Neural progenitor cell (in vitro differentiated cells): Measurements from ENCODE around the gene HOXD4. TPM values are rescaled to one million over a fixed set of nuclear protein-coding genes. Genes with fewer than 3 reads are reported as not detected.

Experiments used
- DNase-seq: peaks from one replicate; pipeline ENCODE4 v3.0.0-alpha.2; 2016; ENCODE audit warnings: low spot score
- H2AFZ ChIP-seq: fragments of 200-600 bp; sonication (generic); replicated peaks from 2 replicates; pipeline ENCODE4 v1.6.1; 2016; ENCODE audit warnings: antibody characterized with exemption
- H3F3A ChIP-seq: fragments of 200-600 bp; sonication (generic); 2 replicates; pipeline ENCODE4 v1.6.1; 2016; ENCODE audit warnings: antibody characterized with exemption, low read depth
- H3K27ac ChIP-seq: fragments of 200-600 bp; sonication (generic); 2 replicates; pipeline ENCODE4 v1.5.1; 2016; ENCODE audit warnings: mild to moderate bottlenecking
- H3K27me3 ChIP-seq: fragments of 200-600 bp; sonication (generic); 2 replicates; pipeline ENCODE4 v1.6.1; 2016; ENCODE audit warnings: mild to moderate bottlenecking, moderate library complexity
- H3K36me3 ChIP-seq: fragments of 200-600 bp; sonication (generic); 2 replicates; pipeline ENCODE4 v1.5.1; 2016
- H3K4me1 ChIP-seq: fragments of 200-600 bp; sonication (generic); 2 replicates; pipeline ENCODE4 v1.6.1; 2016; ENCODE audit warnings: mixed run types
- H3K4me2 ChIP-seq: fragments of 200-600 bp; sonication (generic); 2 replicates; pipeline ENCODE4 v1.6.1; 2016
- H3K4me3 ChIP-seq: fragments of 200-600 bp; sonication (generic); 2 replicates; pipeline ENCODE4 v1.5.1; 2016
- H3K79me2 ChIP-seq: fragments of 200-600 bp; sonication (generic); 2 replicates; pipeline ENCODE4 v1.6.1; 2016; ENCODE audit warnings: low read depth
- H3K9ac ChIP-seq: fragments of 200-600 bp; sonication (generic); 2 replicates; pipeline ENCODE4 v1.6.1; 2016
- H3K9me3 ChIP-seq: fragments of 200-600 bp; sonication (generic); 2 replicates; pipeline ENCODE4 v1.5.1; 2016; ENCODE audit warnings: low read depth
- H4K20me1 ChIP-seq: fragments of 200-600 bp; sonication (generic); 2 replicates; pipeline ENCODE4 v1.6.1; 2016; ENCODE audit warnings: low read depth
- H3K27ac Mint-ChIP-seq: 3 replicates; pipeline ENCODE4 v1.8.0; 2021; ENCODE audit warnings: mixed read lengths
- H3K27me3 Mint-ChIP-seq: 2 replicates; pipeline ENCODE4 v1.8.0; 2022; ENCODE audit warnings: low read depth, mild to moderate bottlenecking, inconsistent platforms, moderate library complexity, mixed read lengths; ENCODE audit not compliant: insufficient read depth
- H3K36me3 Mint-ChIP-seq: 3 replicates; pipeline ENCODE4 v1.8.0; 2021; ENCODE audit warnings: mixed read lengths
- H3K4me1 Mint-ChIP-seq: 3 replicates; pipeline ENCODE4 v1.8.0; 2021; ENCODE audit warnings: mixed read lengths
- H3K4me3 Mint-ChIP-seq: 3 replicates; pipeline ENCODE4 v1.8.0; 2021; ENCODE audit warnings: mild to moderate bottlenecking, moderate library complexity, mixed read lengths
- H3K9me3 Mint-ChIP-seq: 3 replicates; pipeline ENCODE4 v1.8.0; 2020; ENCODE audit warnings: mixed read lengths
- CTCF ChIP-seq: fragments of 200-600 bp; sonication (generic); IDR thresholded peaks from 2 replicates; pipeline ENCODE4 v1.5.1; 2017; ENCODE audit warnings: antibody characterized with exemption, mild to moderate bottlenecking
- EZH2 ChIP-seq: fragments of 200-600 bp; sonication (generic); IDR thresholded peaks from 2 replicates; pipeline ENCODE4 v1.6.1; 2017; ENCODE audit warnings: antibody characterized with exemption, mild to moderate bottlenecking, moderate library complexity
- EZH2phosphoT487 ChIP-seq: fragments of 200-600 bp; sonication (generic); IDR thresholded peaks from 2 replicates; pipeline ENCODE4 v1.6.1; 2017; ENCODE audit warnings: antibody characterized with exemption
- total RNA-seq: library from RNA; depleted of rRNA; stranded (reverse); fragments of >200 nt; gene quantifications from 2 replicates; pipeline ENCODE4 v1.2.3, GENCODE V29; 2015; ENCODE audit warnings: low replicate concordance

The HOXD4 gene
- total RNA-seq, 1 donor from 2014 or later: not detected

- no peaks in the 10 kb centered on the region for H3K36me3 Mint-ChIP-seq
- H3K27ac ChIP-seq: no peak overlapping the region
- no peaks in the 10 kb centered on the region for H3K4me1 ChIP-seq
- H3K9me3 Mint-ChIP-seq: peaks cover 15% of the 10 kb centered on the region
- H3K27me3 ChIP-seq: peaks cover 100% of the 10 kb centered on the region
- no peak overlapping the region for H3K9ac ChIP-seq
- DNase-seq: no peak
- no peak overlapping the region for H2AFZ ChIP-seq
- peaks cover 90% of the 10 kb centered on the region for H4K20me1 ChIP-seq
- no peak overlapping the region for H3K4me3 Mint-ChIP-seq
- no peak overlapping the region for H3K4me3 ChIP-seq
- H3K4me2 ChIP-seq: no peak overlapping the region
- H3F3A ChIP-seq: no peaks in the 10 kb centered on the region
- TF ChIP-seq EZH2: peak; percentile 4
- TF ChIP-seq CTCF: no peak
- no peaks in the 10 kb centered on the region for H3K79me2 ChIP-seq
- H3K9me3 ChIP-seq: no peaks in the 10 kb centered on the region
- no peaks in the 10 kb centered on the region for H3K36me3 ChIP-seq
- H3K27ac Mint-ChIP-seq: no peak overlapping the region
- H3K27me3 Mint-ChIP-seq: peaks cover 83% of the 10 kb centered on the region
- no peaks in the 10 kb centered on the region for H3K4me1 Mint-ChIP-seq
Measured at GRCh38 chr2:176167398-176167797, 16.0 kb downstream of the HOXD4 start.

- no peak overlapping the region for H3K27ac Mint-ChIP-seq
- Histone ChIP-seq H3K4me2 (no peak overlapping the region), H3K36me3 (no peaks in the 10 kb centered on the region), H3K27me3 (peaks cover 100% of the 10 kb centered on the region), H4K20me1 (peaks cover 90% of the 10 kb centered on the region), H3K27ac (no peak overlapping the region), H3K4me1 (no peaks in the 10 kb centered on the region), H3K9me3 (no peaks in the 10 kb centered on the region), H3K4me3 (no peak overlapping the region), H3K79me2 (no peaks in the 10 kb centered on the region), H3F3A (no peaks in the 10 kb centered on the region), H3K9ac (no peak overlapping the region), H2AFZ (no peak overlapping the region)
- H3K9me3 Mint-ChIP-seq: peaks cover 13% of the 10 kb centered on the region
- TF ChIP-seq CTCF: no peak
- no peak for TF ChIP-seq EZH2phosphoT487
- TF ChIP-seq EZH2: no peak
- no peak for DNase-seq
- H3K27me3 Mint-ChIP-seq: peaks cover 86% of the 10 kb centered on the region
- H3K36me3 Mint-ChIP-seq: no peaks in the 10 kb centered on the region
- peaks cover 8% of the 10 kb centered on the region for H3K4me1 Mint-ChIP-seq
- H3K4me3 Mint-ChIP-seq: no peak overlapping the region
Measured at GRCh38 chr2:176169181-176169580, 17.8 kb downstream of the HOXD4 start.

GRCh38 chr2:176169711-176170110 is 18.4 kb downstream of the HOXD4 start:
- H3K79me2 ChIP-seq: no peaks in the 10 kb centered on the region
- H3K9me3 ChIP-seq: no peaks in the 10 kb centered on the region
- no peak overlapping the region for H3K4me3 Mint-ChIP-seq
- TF ChIP-seq EZH2phosphoT487 (no peak), CTCF (no peak), EZH2 (no peak)
- no peak for DNase-seq
- H3K36me3 Mint-ChIP-seq: no peaks in the 10 kb centered on the region
- H3K36me3 ChIP-seq: no peaks in the 10 kb centered on the region
- H3K27me3 Mint-ChIP-seq: peaks cover 86% of the 10 kb centered on the region
- H3K4me2 ChIP-seq: no peak overlapping the region
- no peak overlapping the region for H2AFZ ChIP-seq
- H3K9ac ChIP-seq: no peak overlapping the region
- H3K27ac ChIP-seq: no peak overlapping the region
- H4K20me1 ChIP-seq: peaks cover 90% of the 10 kb centered on the region
- peaks cover 12% of the 10 kb centered on the region for H3K4me1 Mint-ChIP-seq
- no peak overlapping the region for H3K4me3 ChIP-seq
- H3K4me1 ChIP-seq: peaks cover 3% of the 10 kb centered on the region
- H3K9me3 Mint-ChIP-seq: peaks cover 13% of the 10 kb centered on the region
- H3K27me3 ChIP-seq: peaks cover 100% of the 10 kb centered on the region
- H3K27ac Mint-ChIP-seq: no peak overlapping the region
- H3F3A ChIP-seq: peaks cover 2% of the 10 kb centered on the region
